ENCODE results near the gene COPZ2.
"Not testable (repeated sequence)": the region's sequence is repeated elsewhere in the genome, so short reads cannot be mapped to it uniquely, and the experiment has no call there.

Gene COPZ2

DNA sequence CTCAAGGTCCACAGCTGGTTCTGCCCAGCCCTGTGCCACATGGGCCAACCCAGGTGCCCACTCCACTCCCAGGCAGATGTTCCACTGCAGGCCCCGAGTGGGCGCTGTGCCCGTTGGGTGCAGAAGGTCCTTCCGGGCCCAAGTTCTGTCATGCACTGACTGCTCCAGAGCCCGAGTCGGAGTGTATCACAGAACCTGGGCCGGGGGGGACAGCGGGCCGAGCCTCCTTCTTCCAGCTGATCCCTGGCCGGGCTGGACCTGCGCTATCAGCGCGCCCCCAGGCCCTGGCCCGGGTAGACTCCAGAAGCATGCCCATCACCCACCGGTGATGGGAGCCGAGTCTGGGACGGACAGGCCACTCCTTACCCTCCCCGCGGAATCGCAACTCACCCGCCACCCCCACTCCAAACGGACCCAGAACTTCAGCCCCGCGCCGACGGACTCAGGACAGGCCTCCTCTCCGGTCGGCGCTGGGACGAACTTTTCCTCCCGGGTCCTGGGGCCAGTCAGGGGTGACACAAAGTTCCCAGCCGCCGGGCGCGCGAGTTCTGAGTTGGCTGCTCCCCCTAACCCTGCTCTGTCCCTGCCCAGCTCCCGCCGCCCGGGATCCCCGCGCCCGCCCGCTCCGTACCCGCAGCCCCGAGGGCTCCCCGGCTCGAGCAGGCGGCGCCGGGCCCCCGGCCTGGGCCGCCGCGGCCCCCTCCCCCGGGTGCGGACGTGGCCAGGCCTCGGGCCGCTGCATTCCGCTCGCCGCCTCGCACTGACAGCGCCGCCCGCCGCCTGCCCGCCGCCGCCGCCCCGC is at the start of gene COPZ2:
TSS of gene COPZ2 (minus strand) at position 762 of the 802 bp plus-strand sequence. CDS start at position 742, 20 bp downstream.
- H3K4me1 ChIP-seq (ENCODE audit: control insufficient read depth in 1 of 2, insufficient read depth in 2 of 2, low read length in 2 of 2) = peaks cover 0 to 11% of the 10 kb centered on the region in 2 donors
- no peaks in the 10 kb centered on the region for H3K9me3 ChIP-seq (ENCODE audit: control insufficient read depth in 1 of 2, low read length in 2 of 2)
- H3K9ac ChIP-seq (ENCODE audit: low read depth in 1 of 2, low read length in 2 of 2) = peak within 1 kb of the TSS; percentile 54 to 70
- H3K27ac ChIP-seq (ENCODE audit: low read depth, low read length) = no peak within 1 kb of the TSS
- peak within 1 kb of the TSS; percentile 70 to 79 for H3K4me3 ChIP-seq (ENCODE audit: low read depth in 1 of 2, low read length in 2 of 2)
- H3K27me3 ChIP-seq (ENCODE audit: control insufficient read depth in 1 of 2, insufficient read depth in 2 of 2, low read length in 2 of 2) = peaks cover 33% of the 10 kb centered on the region in 2 donors
- no peaks in the 10 kb centered on the region for H3K36me3 ChIP-seq (ENCODE audit: control insufficient read depth in 1 of 2, insufficient read depth in 2 of 2, low read length in 2 of 2)

- Histone ChIP-seq H3K9ac (ENCODE audit: low read depth in 1 of 2, low read length in 2 of 2) (no peak overlapping the region), H3K27me3 (ENCODE audit: control insufficient read depth in 1 of 2, insufficient read depth in 2 of 2, low read length in 2 of 2) (no peaks in the 10 kb centered on the region), H3K4me1 (ENCODE audit: control insufficient read depth in 1 of 2, insufficient read depth in 2 of 2, low read length in 2 of 2) (peaks cover 2 to 7% of the 10 kb centered on the region in 2 donors), H3K4me3 (ENCODE audit: low read depth in 1 of 2, low read length in 2 of 2) (no peak overlapping the region), H3K9me3 (ENCODE audit: control insufficient read depth in 1 of 2, low read length in 2 of 2) (no peaks in the 10 kb centered on the region), H3K36me3 (ENCODE audit: control insufficient read depth in 1 of 2, insufficient read depth in 2 of 2, low read length in 2 of 2) (no peaks in the 10 kb centered on the region), H3K27ac (ENCODE audit: low read depth, low read length) (no peak overlapping the region)
These were observed 47.3 kb upstream of the COPZ2 start for GRCh38 chr17:48084932-48085331.

DNA sequence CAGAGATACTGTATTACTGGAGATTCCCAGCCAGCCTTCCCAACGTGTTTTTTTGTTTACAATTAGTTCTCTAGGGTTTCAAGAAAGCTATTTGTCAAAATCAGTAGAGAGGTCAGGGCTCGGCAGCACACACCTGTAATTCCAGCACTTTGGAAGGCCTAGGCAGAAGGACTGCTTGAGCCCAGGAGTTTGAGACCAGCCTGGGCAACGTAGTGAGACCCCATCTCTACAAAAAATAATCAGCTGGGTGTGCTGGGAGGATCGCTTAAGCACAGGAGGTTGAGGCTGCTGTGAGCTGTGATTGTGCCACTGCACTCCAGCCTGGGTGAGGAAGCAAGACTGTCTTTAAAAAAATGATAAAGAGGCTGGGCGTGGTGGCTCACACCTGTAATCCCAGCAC is 44.3 kb upstream of the COPZ2 start:
- H3K9ac ChIP-seq (ENCODE audit: low read depth in 1 of 2, low read length in 2 of 2) = no peak overlapping the region
- no peak overlapping the region for H3K4me3 ChIP-seq (ENCODE audit: low read depth in 1 of 2, low read length in 2 of 2)
- H3K27ac ChIP-seq (ENCODE audit: low read depth, low read length) = no peak overlapping the region
- no peaks in the 10 kb centered on the region for H3K36me3 ChIP-seq (ENCODE audit: control insufficient read depth in 1 of 2, insufficient read depth in 2 of 2, low read length in 2 of 2)
- H3K27me3 ChIP-seq (ENCODE audit: control insufficient read depth in 1 of 2, insufficient read depth in 2 of 2, low read length in 2 of 2) = no peaks in the 10 kb centered on the region
- H3K4me1 ChIP-seq (ENCODE audit: control insufficient read depth in 1 of 2, insufficient read depth in 2 of 2, low read length in 2 of 2) = peaks cover 3 to 7% of the 10 kb centered on the region in 2 donors
- no peaks in the 10 kb centered on the region for H3K9me3 ChIP-seq (ENCODE audit: control insufficient read depth in 1 of 2, low read length in 2 of 2)

- H3K4me3 ChIP-seq (ENCODE audit: low read depth in 1 of 2, low read length in 2 of 2); H3K9ac ChIP-seq (ENCODE audit: low read depth in 1 of 2, low read length in 2 of 2); H3K27ac ChIP-seq (ENCODE audit: low read depth, low read length); H3K4me1 ChIP-seq (ENCODE audit: control insufficient read depth in 1 of 2, insufficient read depth in 2 of 2, low read length in 2 of 2); H3K27me3 ChIP-seq (ENCODE audit: control insufficient read depth in 1 of 2, insufficient read depth in 2 of 2, low read length in 2 of 2); H3K9me3 ChIP-seq (ENCODE audit: control insufficient read depth in 1 of 2, low read length in 2 of 2): not testable (repeated sequence)
- peaks cover 0 to 17% of the 10 kb centered on the region in 2 donors for H3K36me3 ChIP-seq (ENCODE audit: control insufficient read depth in 1 of 2, insufficient read depth in 2 of 2, low read length in 2 of 2)
These were observed 39.6 kb upstream of the COPZ2 start for GRCh38 chr17:48077152-48077551.

DNA sequence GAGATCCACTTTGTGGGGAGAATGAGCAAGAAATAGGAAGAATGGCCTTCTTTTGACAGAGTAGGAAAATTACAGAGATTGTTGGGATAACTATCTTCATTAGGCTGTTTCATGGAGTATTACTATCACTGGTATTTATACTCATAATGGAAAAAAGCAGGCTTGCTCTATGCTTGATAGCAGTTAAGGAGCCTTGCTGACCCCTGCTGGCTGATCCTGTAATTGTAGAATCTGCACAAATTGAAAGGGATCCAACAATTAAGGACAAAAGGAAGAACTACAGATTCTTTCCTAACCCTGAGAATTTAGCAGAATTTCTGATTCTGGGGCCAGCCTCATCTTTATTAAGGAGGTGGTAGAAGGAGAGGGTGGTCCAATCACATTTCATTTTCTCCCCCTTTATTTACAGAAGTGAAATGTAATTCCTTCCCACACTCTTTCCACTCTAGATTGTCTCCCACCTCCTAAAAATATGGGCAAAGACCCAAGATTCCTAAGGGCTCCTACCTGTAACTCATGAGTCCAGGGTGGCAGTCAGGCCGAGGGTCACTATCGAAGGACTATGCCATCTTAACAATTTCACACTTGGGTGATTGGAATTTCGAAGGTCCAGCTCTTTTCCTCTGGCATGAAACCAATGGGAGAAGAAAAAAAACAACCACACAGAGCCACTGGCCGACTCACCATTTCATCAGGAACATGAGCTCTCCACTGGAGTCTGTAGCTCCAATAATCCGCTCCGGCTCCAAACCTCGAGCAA is 36.9 kb upstream of the COPZ2 start:
- no peak overlapping the region for H3K9ac ChIP-seq (ENCODE audit: low read depth in 1 of 2, low read length in 2 of 2)
- H3K36me3 ChIP-seq (ENCODE audit: control insufficient read depth in 1 of 2, insufficient read depth in 2 of 2, low read length in 2 of 2) = peaks cover 2 to 30% of the 10 kb centered on the region in 2 donors
- H3K4me3 ChIP-seq (ENCODE audit: low read depth in 1 of 2, low read length in 2 of 2) = no peak overlapping the region
- H3K4me1 ChIP-seq (ENCODE audit: control insufficient read depth in 1 of 2, insufficient read depth in 2 of 2, low read length in 2 of 2) = no peaks in the 10 kb centered on the region
- no peak overlapping the region for H3K27ac ChIP-seq (ENCODE audit: low read depth, low read length)
- no peaks in the 10 kb centered on the region for H3K9me3 ChIP-seq (ENCODE audit: control insufficient read depth in 1 of 2, low read length in 2 of 2)
- no peaks in the 10 kb centered on the region for H3K27me3 ChIP-seq (ENCODE audit: control insufficient read depth in 1 of 2, insufficient read depth in 2 of 2, low read length in 2 of 2)

DNA sequence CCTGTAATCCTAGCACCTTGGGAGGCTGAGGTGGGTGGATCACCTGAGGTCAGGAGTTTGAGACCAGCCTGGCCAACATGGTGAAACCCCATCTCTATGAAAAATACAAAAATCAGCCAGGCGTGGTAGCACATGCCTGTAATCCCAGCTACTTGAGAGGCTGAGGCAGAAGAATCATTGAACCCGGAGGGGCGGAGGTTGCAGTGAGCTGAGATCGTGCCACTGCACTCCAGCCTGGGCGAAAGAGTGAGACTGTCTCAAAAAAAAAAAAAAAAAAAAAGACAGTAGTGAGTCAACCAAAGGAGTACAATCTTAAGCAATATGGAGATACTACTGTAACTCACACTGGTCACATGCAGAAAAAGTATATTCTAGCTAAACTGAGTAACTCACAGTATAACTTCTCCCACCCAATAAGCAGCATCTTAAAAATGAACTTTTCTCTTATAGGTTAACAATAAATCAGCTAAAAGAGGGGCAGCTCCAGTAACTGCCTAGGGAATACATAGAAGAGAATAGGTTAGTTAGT is 36.0 kb upstream of the COPZ2 start:
- not testable (repeated sequence) for H3K27me3 ChIP-seq (ENCODE audit: control insufficient read depth in 1 of 2, insufficient read depth in 2 of 2, low read length in 2 of 2); H3K4me3 ChIP-seq (ENCODE audit: low read depth in 1 of 2, low read length in 2 of 2); H3K9ac ChIP-seq (ENCODE audit: low read depth in 1 of 2, low read length in 2 of 2); H3K9me3 ChIP-seq (ENCODE audit: control insufficient read depth in 1 of 2, low read length in 2 of 2); H3K4me1 ChIP-seq (ENCODE audit: control insufficient read depth in 1 of 2, insufficient read depth in 2 of 2, low read length in 2 of 2); H3K27ac ChIP-seq (ENCODE audit: low read depth, low read length)
- H3K36me3 ChIP-seq (ENCODE audit: control insufficient read depth in 1 of 2, insufficient read depth in 2 of 2, low read length in 2 of 2) = peaks cover 3 to 35% of the 10 kb centered on the region in 2 donors

- peaks cover 7 to 37% of the 10 kb centered on the region in 2 donors for H3K36me3 ChIP-seq (ENCODE audit: control insufficient read depth in 1 of 2, insufficient read depth in 2 of 2, low read length in 2 of 2)
- H3K27me3 ChIP-seq (ENCODE audit: control insufficient read depth in 1 of 2, insufficient read depth in 2 of 2, low read length in 2 of 2); H3K27ac ChIP-seq (ENCODE audit: low read depth, low read length); H3K9ac ChIP-seq (ENCODE audit: low read depth in 1 of 2, low read length in 2 of 2); H3K9me3 ChIP-seq (ENCODE audit: control insufficient read depth in 1 of 2, low read length in 2 of 2); H3K4me1 ChIP-seq (ENCODE audit: control insufficient read depth in 1 of 2, insufficient read depth in 2 of 2, low read length in 2 of 2); H3K4me3 ChIP-seq (ENCODE audit: low read depth in 1 of 2, low read length in 2 of 2): not testable (repeated sequence)
These were observed 35.2 kb upstream of the COPZ2 start for GRCh38 chr17:48072811-48073210.

DNA sequence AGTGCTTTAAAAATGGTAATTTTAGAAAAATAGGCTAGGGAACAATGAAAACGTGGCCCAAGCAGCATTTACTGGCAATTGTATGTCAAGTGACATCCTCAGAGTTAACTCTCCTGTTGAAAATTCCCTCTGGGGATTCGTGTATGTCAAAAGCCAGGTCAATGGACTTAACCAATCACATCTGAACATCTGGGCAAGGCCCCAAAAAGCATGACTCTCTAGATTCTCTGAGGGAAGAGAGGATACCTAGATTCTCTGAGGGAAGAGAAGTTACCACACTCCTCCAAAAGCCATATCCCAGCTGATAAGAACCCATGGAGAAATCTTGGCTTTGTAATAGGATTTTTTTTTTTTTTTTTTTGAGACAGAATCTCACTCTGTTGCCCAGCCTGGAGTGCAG is 34.1 kb upstream of the COPZ2 start:
- Histone ChIP-seq H3K27ac (ENCODE audit: low read depth, low read length) (no peak overlapping the region), H3K36me3 (ENCODE audit: control insufficient read depth in 1 of 2, insufficient read depth in 2 of 2, low read length in 2 of 2) (peaks cover 9 to 40% of the 10 kb centered on the region in 2 donors), H3K9me3 (ENCODE audit: control insufficient read depth in 1 of 2, low read length in 2 of 2) (no peaks in the 10 kb centered on the region), H3K27me3 (ENCODE audit: control insufficient read depth in 1 of 2, insufficient read depth in 2 of 2, low read length in 2 of 2) (no peaks in the 10 kb centered on the region), H3K4me1 (ENCODE audit: control insufficient read depth in 1 of 2, insufficient read depth in 2 of 2, low read length in 2 of 2) (no peaks in the 10 kb centered on the region), H3K9ac (ENCODE audit: low read depth in 1 of 2, low read length in 2 of 2) (no peak overlapping the region), H3K4me3 (ENCODE audit: low read depth in 1 of 2, low read length in 2 of 2) (no peak overlapping the region)

- H3K4me1 ChIP-seq (ENCODE audit: control insufficient read depth in 1 of 2, insufficient read depth in 2 of 2, low read length in 2 of 2) = no peaks in the 10 kb centered on the region
- no peak overlapping the region for H3K27ac ChIP-seq (ENCODE audit: low read depth, low read length)
- no peak overlapping the region for H3K4me3 ChIP-seq (ENCODE audit: low read depth in 1 of 2, low read length in 2 of 2)
- H3K27me3 ChIP-seq (ENCODE audit: control insufficient read depth in 1 of 2, insufficient read depth in 2 of 2, low read length in 2 of 2) = no peaks in the 10 kb centered on the region
- no peak overlapping the region for H3K9ac ChIP-seq (ENCODE audit: low read depth in 1 of 2, low read length in 2 of 2)
- no peaks in the 10 kb centered on the region for H3K9me3 ChIP-seq (ENCODE audit: control insufficient read depth in 1 of 2, low read length in 2 of 2)
- H3K36me3 ChIP-seq (ENCODE audit: control insufficient read depth in 1 of 2, insufficient read depth in 2 of 2, low read length in 2 of 2) = peaks cover 13 to 39% of the 10 kb centered on the region in 2 donors
These were observed 32.6 kb upstream of the COPZ2 start for GRCh38 chr17:48070195-48070594.

DNA sequence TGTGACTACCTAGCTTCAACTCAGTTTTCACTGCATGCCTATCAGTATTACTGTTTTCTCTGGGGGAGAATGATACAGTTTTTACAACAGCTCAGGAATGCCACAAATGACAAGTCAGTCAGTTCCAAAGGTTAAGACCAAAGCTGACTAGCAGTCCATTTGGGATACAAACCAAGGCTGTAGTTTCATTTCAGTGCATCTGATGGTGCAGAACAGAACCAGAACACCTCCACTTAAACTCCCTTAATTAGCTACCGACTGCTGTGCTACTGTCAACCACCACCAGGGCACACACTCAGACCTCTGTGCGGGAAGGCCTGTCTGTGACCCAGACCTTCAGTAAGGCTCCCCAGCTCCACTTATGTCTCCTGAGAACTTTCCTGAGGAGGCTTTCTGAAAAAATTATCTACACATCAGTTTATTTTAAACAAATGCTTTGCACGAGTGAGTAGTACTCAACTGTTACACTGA is 30.9 kb upstream of the COPZ2 start:
- Histone ChIP-seq H3K27ac (ENCODE audit: low read depth, low read length) (no peak overlapping the region), H3K36me3 (ENCODE audit: control insufficient read depth in 1 of 2, insufficient read depth in 2 of 2, low read length in 2 of 2) (peaks cover 20 to 48% of the 10 kb centered on the region in 2 donors), H3K4me1 (ENCODE audit: control insufficient read depth in 1 of 2, insufficient read depth in 2 of 2, low read length in 2 of 2) (no peaks in the 10 kb centered on the region), H3K9me3 (ENCODE audit: control insufficient read depth in 1 of 2, low read length in 2 of 2) (no peaks in the 10 kb centered on the region), H3K4me3 (ENCODE audit: low read depth in 1 of 2, low read length in 2 of 2) (no peak overlapping the region), H3K9ac (ENCODE audit: low read depth in 1 of 2, low read length in 2 of 2) (no peak overlapping the region), H3K27me3 (ENCODE audit: control insufficient read depth in 1 of 2, insufficient read depth in 2 of 2, low read length in 2 of 2) (no peaks in the 10 kb centered on the region)
